Measurements from ENCODE around the gene UTS2B. TPM values are rescaled to one million over a fixed set of nuclear protein-coding genes. Genes with fewer than 3 reads are reported as not detected.

The UTS2B gene
- total RNA-seq, 1 donor from 2014 or later, result 0.42 TPM

Other genes with a start within 250 kb of the UTS2B start
- not detected for gene OSTN, start 131.3 kb downstream of the UTS2B start, total RNA-seq
- gene CCDC50, start 1.1 kb downstream of the UTS2B start, total RNA-seq, result 55.2 TPM
- gene PYDC2, start 130.6 kb upstream of the UTS2B start, total RNA-seq, result not detected

All from left ventricle myocardium superior (tissue), 1 donor.